Measurements from ENCODE around the gene DCLK2.

- no peak for TF ChIP-seq POLR2A (IDR thresholded peaks at IDR 0.05; ENCODE audit: low read length)
- no peak for TF ChIP-seq GATA1 (IDR thresholded peaks at IDR 0.05; ENCODE audit: low read depth, low read length)
Measured at GRCh38 chr4:150262611-150263010, 184.4 kb downstream of the DCLK2 start.

Measured in erythroblast (primary cell).